Lung (tissue), 12 donors: Measurements from ENCODE around the gene MMRN1. TPM values are rescaled to one million over a fixed set of nuclear protein-coding genes. Genes with fewer than 3 reads are reported as not detected.

Experiments
- ATAC-seq: fragments of 200-7000 bp; cut with Tn5 transposase; one replicate; pipeline ENCODE4 v1.9.1; 2020; ENCODE audit warnings: moderate number of reproducible peaks; ENCODE audit not compliant: insufficient read depth, low FRiP score
- DNase-seq, 3 donors: peaks; one replicate each; pipeline ENCODE4 v3.0.0-alpha.2; 2013 to 2017
- H3K27ac ChIP-seq, 2 donors: one replicate each; pipeline ENCODE4 v1.5.1; 2013; ENCODE audit warnings: mild to moderate bottlenecking in 2 of 2, moderate library complexity in 2 of 2, control low read depth in 1 of 2, inconsistent platforms in 1 of 2, low read depth in 1 of 2, low read length in 1 of 2
- H3K27me3 ChIP-seq, 3 donors: one replicate each; pipeline ENCODE4 v1.5.1; 2013; ENCODE audit warnings: low read length in 2 of 3; ENCODE audit not compliant: control insufficient read depth in 3 of 3, insufficient read depth in 3 of 3
- H3K36me3 ChIP-seq, 4 donors: one replicate each; pipeline ENCODE4 v1.5.1; 2013; ENCODE audit warnings: low read length in 4 of 4, mild to moderate bottlenecking in 1 of 4, moderate library complexity in 1 of 4; ENCODE audit not compliant: control insufficient read depth in 4 of 4, insufficient read depth in 4 of 4
- H3K4me1 ChIP-seq, 5 donors: one replicate each; pipeline ENCODE4 v1.5.1; 2013; ENCODE audit warnings: low read length in 5 of 5, mild to moderate bottlenecking in 2 of 5, moderate library complexity in 1 of 5; ENCODE audit not compliant: control insufficient read depth in 5 of 5, insufficient read depth in 5 of 5
- H3K4me3 ChIP-seq: one replicate; pipeline ENCODE4 v1.5.1; 2013; ENCODE audit warnings: mild to moderate bottlenecking, control low read depth, moderate library complexity
- H3K9ac ChIP-seq, 2 donors: one replicate each; pipeline ENCODE4 v1.5.1; 2013; ENCODE audit warnings: low read length in 2 of 2, control low read depth in 1 of 2; ENCODE audit not compliant: insufficient read depth in 1 of 2
- H3K9me3 ChIP-seq, 4 donors: one replicate each; pipeline ENCODE4 v1.5.1; 2013; ENCODE audit warnings: low read length in 3 of 4, mild to moderate bottlenecking in 1 of 4, moderate library complexity in 1 of 4; ENCODE audit not compliant: control insufficient read depth in 4 of 4, insufficient read depth in 3 of 4
- WGBS, 2 donors: extraction: QIAGEN DNeasy Blood & Tissue Kit; methylation state at CpG; one replicate each; pipeline ENCODE4 v1.1.7; 2013; 5-methylcytosine and 5-hydroxymethylcytosine counted together
- polyA plus RNA-seq, 2 donors: library from polyadenylated mRNA; stranded (reverse); fragments of 200-250 nt; gene quantifications; one replicate each; pipeline ENCODE4 v1.2.1, GENCODE V29; 2013
- total RNA-seq, 2 donors: library from RNA; depleted of rRNA in 1 of 2; stranded (reverse); fragments of >200 nt in 1 of 2; gene quantifications; one replicate each; pipeline ENCODE4 v1.2.1, GENCODE V29; 2014 to 2021
- TF ChIP-seq, protein P1 (sequence below): IDR thresholded peaks from 2 replicates; pipeline ENCODE4 v1.5.1; 2012; ENCODE audit warnings: mild to moderate bottlenecking; ENCODE audit errors: control extremely low read depth, extremely low read depth
- donor health status: control.
- donor health status: control.
- donor health status: Bipolar disorder and iron deficiency.
- donor health status: healthy.
- donor health status: DM: yes; HTN: yes; CAD: no.

The MMRN1 gene
- total and polyA plus RNA-seq, 4 donors: 10.2 to 37.4 (median 26.2) TPM

DNA sequence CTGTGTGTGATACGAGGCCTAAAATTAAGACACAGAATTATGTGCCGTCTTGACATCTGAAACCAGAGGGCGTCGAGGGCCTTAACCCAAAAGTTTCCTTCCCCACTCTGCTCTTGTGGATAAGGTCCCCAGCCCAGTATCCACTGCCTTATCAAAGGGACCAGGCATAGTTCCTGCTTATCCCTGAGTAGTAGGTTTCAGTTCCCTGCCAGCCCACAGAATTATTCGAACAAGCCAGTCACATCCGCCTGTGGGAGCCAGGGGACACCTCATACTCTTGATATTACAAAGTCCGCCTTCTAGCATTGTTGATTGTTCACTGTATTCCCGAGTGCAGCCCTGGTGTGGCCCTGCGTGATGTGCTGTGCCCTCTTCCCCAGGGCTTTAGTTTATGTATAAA, 5.4 kb upstream of the MMRN1 start:
- Histone ChIP-seq H3K9me3 (no peaks in the 10 kb centered on the region), H3K27ac (no peak overlapping the region), H3K4me1 (peaks cover 0 to 2% (median 0%) of the 10 kb centered on the region in 5 donors), H3K4me3 (no peak overlapping the region), H3K27me3 (no peaks in the 10 kb centered on the region), H3K9ac (no peak overlapping the region), H3K36me3 (no peaks in the 10 kb centered on the region)
- peak; percentile 11 for ATAC-seq
- 30 to 54% methylated on average over 9 of the region's 9 CpGs for WGBS, 2 donors
- TF ChIP-seq, protein P1, sequence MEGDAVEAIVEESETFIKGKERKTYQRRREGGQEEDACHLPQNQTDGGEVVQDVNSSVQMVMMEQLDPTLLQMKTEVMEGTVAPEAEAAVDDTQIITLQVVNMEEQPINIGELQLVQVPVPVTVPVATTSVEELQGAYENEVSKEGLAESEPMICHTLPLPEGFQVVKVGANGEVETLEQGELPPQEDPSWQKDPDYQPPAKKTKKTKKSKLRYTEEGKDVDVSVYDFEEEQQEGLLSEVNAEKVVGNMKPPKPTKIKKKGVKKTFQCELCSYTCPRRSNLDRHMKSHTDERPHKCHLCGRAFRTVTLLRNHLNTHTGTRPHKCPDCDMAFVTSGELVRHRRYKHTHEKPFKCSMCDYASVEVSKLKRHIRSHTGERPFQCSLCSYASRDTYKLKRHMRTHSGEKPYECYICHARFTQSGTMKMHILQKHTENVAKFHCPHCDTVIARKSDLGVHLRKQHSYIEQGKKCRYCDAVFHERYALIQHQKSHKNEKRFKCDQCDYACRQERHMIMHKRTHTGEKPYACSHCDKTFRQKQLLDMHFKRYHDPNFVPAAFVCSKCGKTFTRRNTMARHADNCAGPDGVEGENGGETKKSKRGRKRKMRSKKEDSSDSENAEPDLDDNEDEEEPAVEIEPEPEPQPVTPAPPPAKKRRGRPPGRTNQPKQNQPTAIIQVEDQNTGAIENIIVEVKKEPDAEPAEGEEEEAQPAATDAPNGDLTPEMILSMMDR: no peak
- no peak for DNase-seq

DNA sequence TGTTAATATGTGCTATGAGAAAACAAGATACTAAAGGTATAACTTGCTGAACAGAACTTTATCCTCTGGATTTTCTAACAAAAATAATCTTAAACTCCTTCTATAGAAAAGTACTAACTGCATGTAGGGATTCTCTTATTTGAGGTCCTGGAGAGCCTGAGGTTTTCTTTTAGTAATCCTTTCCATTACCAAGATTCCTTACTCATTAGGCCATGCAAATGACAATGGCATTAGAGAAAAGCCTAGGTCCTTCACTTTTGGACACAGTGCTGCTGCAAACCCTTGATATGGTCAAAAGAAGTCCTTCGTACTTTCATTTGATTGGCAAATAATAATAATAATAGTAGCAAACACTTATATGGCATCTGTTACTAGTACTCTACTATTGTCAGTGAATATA, 3.2 kb downstream of the MMRN1 start:
- Histone ChIP-seq H3K9me3 (no peaks in the 10 kb centered on the region), H3K36me3 (no peaks in the 10 kb centered on the region), H3K27ac (no peak overlapping the region), H3K4me3 (no peak overlapping the region), H3K4me1 (peaks cover 0 to 3% (median 0%) of the 10 kb centered on the region in 5 donors), H3K27me3 (no peaks in the 10 kb centered on the region), H3K9ac (no peak overlapping the region)
- WGBS, 2 donors: 32 to 53% methylated on average over 1 of the region's 1 CpG
- DNase-seq (no peak), ATAC-seq (no peak)
- TF ChIP-seq, protein P1: no peak

DNA sequence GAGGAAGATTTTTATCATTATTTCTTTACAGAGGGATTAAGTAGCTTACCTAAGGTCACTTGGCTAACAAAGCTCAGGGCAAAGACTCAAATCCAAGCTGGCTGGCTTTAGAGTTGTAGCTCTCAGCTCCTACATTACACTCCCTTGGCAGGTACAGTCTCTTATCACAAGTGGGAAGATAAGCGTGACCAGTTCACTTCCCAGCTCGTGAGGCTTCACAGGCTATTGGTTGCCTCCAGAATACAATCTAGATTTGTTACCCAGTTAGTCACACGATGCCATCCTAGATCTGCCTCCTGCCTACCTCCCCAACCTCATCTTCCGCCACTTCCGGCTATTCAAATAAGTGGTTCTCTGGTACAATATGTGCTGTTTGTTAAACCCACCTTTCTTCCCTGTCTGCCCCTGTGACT, 3.7 kb downstream of the MMRN1 start:
- TF ChIP-seq, protein P1: no peak
- 21 to 27% methylated on average over 5 of the region's 5 CpGs for WGBS, 2 donors
- Histone ChIP-seq H3K36me3 (no peaks in the 10 kb centered on the region), H3K9me3 (no peaks in the 10 kb centered on the region), H3K9ac (no peak overlapping the region), H3K27me3 (no peaks in the 10 kb centered on the region), H3K4me1 (peaks cover 0 to 3% (median 0%) of the 10 kb centered on the region in 5 donors), H3K27ac (no peak overlapping the region), H3K4me3 (no peak overlapping the region)
- DNase-seq: peak in 2 of 3 donors; percentile 14 to 27
- peak; percentile 34 for ATAC-seq

DNA sequence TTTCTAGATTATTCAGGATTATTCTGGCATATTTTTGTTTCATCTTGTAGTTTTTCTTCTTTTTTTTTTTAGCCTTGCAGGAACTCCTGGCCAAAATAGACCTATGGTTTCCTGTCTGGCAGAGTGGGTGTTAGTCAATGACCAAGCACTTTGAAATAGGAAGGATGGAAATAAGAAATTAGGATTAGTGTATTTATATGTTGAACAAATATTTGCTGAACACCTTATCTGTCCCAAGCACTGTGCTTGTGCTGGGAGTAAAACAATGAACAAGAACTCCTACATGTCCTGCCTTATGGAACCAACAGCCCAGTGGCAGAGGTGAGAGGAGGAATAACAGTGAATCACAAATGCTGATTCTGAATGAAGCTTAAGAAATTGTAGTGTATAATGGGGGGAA, 4.5 kb downstream of the MMRN1 start:
- no peak for DNase-seq
- TF ChIP-seq, protein P1: no peak
- no peaks in the 10 kb centered on the region for H3K36me3 ChIP-seq
- ATAC-seq: no peak
- H3K4me1 ChIP-seq: peaks cover 0 to 3% (median 0%) of the 10 kb centered on the region in 5 donors
- no peaks in the 10 kb centered on the region for H3K27me3 ChIP-seq
- no peak overlapping the region for H3K9ac ChIP-seq
- no peak overlapping the region for H3K4me3 ChIP-seq
- H3K9me3 ChIP-seq: no peaks in the 10 kb centered on the region
- H3K27ac ChIP-seq: no peak overlapping the region
